ENCODE results near the gene MAPRE2.
"Not testable (repeated sequence)": the region's sequence is repeated elsewhere in the genome, so short reads cannot be mapped to it uniquely, and the experiment has no call there.

Gene MAPRE2

DNA sequence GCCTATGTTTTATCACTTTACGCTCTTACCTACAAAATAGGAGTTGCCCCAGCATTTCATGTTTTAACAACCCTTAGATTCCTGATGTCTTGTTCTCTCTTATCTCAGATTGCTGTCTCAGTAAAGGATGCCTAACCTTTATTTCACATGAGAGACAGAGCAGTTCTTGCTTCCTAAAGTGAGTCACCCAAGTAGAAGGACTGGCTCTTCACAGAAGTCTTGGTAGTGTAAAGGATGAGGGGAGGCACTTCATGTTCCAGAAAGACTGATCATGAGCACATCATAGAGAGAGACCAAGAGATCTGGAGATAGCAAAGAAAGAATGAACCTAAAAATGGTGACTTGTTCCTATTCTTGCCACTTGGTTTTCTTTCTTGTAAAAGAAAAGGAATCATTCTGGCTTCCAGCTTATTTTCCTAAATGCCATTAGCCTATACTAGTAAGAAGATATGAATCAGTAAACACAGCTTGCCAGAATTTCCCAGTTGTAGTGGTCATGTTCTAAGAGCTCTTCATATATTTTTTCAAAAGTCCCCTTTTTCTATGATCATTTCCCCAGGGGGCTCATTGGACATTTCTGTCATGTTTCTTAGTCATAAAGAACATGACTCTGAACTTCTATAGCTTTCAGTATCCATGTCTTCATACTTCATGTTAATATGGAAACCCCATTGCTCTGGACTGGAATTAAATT is 54.9 kb downstream of the MAPRE2 start:
- no peak for DNase-seq

DNA sequence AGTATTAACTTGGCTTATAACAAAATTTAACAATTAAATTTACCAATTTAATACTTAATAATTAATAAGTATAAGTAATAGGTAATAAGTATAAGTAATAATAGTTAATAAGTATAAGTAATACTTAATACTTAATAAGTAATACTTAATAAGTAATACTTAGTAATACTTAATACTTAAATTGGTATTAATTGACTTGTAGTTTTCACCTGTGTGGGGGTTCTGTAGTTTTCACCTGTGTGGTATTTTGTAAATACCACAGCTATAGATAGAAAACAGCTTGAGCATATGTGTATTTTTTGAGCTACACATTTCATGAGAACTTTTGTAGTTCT is 55.4 kb downstream of the MAPRE2 start:
- DNase-seq: no peak

DNA sequence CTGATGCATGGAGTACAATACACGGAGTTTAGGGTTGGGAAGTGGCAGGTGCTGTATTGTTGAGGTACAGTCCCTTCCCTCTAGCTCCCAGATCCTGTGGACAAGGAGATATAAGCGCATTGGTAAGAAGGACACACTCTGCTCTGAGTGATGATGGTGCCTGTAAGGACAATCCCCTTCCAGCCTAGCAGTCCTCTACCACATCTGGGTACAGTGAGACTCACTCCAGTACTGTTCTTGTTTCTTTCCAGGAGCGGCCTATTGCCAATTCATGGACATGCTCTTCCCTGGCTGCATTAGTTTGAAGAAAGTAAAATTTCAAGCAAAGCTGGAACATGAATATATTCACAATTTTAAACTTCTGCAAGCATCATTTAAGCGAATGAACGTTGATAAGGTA is 56.0 kb downstream of the MAPRE2 start:
- DNase-seq: no peak

DNA sequence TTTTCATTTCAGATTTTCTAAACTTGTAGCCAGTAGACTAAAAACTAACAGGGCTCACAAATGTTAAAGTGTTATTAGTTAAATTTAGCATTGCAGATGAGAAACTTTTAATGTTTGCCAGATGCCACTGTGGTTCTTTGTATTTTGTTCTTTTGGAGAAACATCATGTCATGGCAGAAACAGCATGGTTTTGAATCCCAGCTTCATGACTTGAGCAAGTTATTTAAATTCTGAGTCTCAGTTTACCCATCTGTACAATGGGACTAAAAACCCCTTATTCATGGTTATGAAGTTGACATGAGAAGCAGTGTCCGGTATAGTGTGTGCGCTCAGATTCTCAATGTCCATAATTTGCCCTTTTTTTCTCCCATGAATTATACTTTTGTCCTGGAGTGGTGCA is 56.5 kb downstream of the MAPRE2 start:
- no peak for DNase-seq

DNA sequence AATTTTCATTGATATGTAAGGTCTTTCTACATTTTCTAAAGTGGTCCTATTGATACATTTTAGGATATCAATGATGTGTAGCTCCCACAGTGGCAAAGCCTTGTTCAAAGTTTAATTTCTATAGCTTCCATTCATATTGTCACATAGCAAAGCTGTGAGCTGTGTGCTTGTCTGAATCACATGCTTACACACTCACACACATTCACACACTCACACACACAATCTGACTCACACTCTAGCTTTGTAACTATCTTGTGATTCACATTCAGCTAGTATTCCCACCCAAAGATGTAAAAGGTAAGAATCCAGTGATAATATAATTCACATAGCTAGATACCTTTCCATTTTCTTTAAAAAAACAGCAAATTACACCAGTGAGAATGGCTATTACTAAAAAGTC is 58.7 kb downstream of the MAPRE2 start:
- no peak for DNase-seq

DNA sequence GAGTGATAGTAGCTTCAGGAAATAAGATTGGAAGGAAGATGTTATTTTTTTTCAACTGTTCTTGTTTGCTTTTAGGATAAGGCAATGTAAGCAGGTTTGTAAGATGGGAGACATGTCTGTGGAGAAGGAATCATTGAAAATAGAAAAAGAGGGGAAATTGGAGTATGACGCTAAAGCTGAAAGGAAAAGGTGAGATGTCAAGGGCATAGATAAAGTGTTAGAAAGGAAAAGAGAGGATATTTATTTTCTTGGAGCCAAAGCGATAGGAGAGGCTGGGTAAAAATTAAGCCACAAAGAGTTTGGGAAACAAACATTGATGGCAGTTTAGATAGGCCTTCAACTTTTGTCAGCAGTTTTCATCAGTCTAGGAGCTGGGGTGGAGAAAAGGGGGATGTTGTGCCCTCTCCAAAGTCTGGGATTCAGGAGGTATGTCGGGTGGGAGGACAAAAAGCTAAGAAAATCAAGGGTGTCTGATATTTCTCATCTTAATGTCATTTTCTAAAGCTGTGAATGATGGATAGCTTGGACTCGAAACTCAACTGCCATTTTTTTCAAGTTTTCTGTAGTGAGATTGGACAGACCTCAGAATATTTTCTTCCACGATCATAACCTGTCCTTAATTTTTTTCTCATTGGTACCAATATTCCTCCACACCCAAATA is 63.3 kb downstream of the MAPRE2 start:
- no peak for DNase-seq

DNA sequence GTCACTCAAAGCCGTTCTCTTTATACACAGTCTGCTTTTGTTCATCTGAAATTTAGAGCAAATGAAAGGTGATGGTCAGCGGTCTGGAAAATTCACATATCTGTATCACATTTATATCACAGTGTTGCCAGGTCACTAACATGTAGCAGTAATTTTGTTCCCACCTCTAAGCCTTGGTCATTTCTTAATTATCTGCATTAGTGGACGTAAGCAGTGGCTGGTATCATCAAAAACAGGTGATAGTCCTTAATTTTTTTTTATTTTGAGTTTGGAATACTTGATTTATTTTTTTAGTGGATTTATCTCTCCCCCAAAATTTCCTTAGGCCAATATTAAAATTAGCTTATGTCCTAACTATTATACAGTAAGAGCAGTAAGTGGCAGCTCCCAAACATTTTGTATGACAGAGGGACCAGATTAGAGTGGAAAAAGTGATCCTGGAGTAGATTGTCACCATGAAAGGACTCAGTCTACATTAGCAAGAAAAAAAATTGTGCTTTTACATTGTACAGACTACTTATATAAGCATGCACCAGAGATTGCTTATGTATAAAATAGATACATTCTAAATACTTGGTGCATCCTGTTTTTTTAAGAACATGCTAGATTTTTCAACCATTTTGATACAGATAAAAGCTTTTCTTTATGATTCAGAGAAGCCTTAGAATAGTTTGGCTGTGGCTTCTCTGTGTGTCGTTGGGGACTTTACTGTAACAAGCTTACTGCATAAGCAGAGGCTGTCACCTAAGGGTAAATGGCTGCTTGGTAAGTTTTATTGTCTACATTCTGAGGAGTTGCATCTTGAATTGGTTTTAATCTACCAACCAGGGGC is 65.0 kb downstream of the MAPRE2 start:
- no peak for DNase-seq

DNA sequence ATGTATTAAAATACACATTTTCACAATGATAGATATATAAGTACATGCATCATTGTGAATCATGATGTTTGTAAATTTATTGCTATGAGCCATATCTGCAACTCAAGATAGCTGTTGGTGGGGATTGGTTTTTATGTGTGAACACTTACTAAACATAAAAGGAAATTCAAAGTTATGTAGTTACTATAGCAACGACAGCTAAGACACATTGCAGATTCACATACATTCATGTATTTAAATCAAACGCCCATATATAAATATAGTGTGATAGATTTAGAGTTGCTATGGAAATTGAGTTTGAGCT is 65.6 kb downstream of the MAPRE2 start:
- DNase-seq: no peak

DNA sequence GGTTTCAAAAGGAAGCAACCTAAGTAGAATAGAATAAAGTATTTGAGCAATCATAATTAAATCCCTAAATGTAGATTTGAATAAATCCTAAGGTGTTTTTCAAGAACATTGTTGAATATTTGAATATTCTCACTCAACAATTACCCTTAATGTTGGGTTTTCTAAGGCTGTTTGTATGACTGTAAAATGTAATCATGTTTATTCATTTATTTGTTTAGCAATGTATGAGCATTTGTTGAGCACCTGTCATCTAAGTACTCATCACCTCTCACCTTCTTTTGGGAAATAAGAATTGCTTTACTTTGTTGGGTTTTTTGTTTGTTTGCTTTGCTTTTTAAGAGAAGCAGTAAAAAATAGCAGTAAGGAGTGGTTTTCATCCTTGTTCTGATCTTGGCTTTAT is 66.0 kb downstream of the MAPRE2 start:
- DNase-seq: no peak

DNA sequence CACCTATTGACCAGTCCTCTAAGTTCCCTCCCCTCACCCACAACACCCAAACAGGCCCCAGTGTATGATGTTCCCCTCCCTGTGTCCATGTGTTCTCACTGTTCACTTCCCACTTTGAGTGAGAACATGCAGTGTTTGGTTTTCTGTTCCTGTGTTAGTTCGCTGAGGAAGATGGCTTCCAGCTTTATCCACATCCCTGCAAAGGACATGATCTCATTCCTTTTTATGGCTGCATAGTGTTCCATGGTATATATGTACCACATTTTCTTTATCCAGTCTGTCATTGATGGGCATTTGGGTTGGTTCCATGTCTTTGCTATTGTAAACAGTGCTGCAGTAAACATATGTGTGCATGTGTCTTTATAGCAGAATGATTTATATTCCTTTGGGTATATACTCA is 66.9 kb downstream of the MAPRE2 start:
- DNase-seq: not testable (repeated sequence)

DNA sequence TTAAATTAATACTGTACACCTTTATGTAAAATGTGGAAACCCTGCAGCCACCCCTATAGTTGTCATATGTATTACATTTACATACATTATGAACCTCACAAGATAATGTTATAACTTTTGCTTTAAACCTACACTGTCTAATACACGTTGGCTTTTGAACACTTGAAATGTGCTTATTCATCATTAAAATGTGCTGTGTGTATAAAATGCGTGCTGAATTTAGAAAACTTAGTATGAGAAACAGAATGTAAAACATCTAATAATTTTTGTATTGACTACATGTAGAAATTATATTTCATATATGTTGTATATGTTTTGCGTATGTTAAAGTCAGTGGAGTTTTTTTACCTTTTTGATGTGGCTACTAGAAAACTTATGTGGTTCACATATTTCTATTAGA is 68.8 kb downstream of the MAPRE2 start:
- no peak for DNase-seq

DNA sequence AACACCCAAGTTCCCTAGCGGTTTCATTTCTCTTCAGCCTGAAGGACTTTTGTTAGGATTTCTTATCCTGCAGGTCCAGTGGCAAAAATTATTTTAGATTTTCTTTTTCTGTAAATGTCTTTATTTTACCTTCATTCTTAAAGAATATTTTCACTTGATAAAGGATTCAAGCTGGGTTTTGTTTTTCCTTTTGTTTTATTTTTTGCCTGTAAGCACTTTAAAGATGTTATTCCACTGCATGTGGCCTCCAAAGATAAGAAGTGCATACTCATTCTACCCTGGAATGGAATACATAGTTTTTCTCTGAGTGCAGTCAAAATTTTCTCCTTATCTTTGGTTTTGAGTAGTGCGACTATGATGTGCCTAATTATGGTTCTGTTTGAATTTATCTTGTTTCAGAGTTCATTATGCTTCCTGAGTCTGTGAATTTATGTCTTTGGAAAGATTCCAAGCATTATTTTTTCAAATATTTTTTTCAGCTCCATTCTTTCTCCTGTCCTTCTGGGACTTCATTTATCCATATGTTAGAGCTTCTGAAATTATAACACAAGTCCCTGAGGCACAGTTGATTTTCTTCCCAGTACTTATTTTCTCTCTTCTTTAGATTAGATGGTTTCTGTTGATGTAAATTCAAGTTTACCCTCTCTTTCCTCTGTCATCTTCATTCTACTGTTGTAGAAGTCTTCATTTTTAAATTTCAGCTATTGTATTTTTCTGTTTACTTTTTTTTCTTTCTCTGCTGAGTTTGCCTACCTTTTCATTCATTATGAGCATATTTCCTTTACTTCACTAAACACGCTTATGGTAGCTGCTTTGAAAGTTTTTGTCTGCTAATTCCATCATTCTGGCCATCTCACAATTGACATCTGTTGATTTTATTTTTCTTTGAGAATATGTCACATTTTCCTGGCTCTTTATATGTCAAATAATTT is 69.6 kb downstream of the MAPRE2 start:
- no peak for DNase-seq

DNA sequence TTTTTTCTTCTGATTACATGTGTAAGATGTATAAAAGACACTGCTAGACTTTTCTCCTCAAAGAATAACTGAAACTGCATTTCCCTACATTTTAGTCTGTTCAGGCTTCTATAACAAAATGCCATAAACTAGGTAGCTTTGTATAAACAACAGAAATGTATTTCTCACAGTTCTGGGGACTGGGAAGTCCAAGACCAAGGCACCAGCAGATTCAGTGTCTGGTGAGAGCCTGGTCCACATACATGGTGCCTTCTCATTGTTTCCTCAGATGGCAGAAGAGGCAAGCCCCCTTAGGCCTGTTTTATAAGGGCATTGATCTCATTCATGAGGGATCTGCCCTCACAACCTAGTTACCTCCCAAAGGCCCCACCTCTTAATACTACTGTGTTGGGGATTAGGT is 71.5 kb downstream of the MAPRE2 start:
- no peak for DNase-seq

DNA sequence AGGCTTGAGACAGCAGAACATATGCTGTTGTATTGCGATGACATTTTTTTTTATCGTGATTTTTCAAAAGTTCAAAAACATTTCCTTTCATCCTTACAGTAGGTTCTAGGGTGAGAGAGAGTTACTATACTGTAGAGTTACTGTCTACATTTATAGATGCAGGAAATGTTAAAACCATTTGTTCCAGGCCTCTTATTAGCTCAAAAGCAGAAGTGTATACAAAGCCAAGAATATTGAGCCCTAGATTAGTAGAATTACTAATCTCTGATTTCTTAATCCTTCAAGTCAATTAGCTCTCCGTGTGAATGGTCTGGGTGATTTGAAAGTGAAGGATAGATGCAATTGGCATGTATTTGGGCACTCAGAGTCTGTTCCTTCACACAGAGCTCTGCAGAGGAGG is 73.1 kb downstream of the MAPRE2 start:
- DNase-seq: no peak

DNA sequence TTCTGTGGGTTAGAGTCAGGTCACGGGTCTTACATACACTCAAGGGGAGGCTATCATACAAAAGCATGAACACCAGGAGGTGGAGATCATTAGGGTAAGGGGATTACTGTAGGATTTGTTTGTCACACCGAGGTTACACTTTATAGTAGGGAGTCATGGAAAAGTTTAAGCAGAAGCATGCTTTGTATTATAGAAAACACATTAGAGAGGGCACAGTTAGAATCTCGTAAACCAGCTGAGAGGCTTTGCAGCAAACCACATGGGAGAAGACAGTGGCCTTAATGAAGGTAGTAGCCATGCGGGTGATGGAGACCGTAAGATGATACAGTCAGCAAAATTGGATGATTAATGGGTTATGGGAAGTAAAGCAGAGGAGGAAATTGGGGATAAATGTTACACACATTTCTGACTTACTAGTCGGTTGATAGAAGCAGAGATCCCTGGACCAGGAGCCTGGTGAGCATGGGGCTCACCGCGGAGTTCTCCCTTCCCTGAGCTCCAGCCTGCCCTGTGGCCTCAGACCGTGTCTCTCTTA is 75.6 kb downstream of the MAPRE2 start:
- DNase-seq: no peak

DNA sequence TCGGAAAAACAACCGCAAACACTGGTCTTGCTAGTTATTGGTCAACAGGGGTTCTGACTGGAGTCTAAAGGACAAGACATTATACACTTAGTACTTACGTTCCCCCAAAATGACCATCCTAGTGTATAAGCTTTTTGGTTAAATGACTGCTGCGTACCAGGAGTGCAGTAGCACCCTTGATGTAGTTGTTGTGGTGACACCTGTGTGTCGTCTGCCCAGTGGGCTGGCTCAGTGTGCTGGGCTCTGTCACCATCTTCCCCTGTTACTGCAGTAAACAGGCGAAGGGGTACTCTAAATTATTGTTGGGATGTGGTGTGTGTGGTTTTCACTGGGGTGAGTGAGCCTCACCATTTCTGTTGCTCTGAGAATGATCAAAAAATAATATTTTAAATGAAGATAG is 76.2 kb downstream of the MAPRE2 start:
- no peak for DNase-seq

DNA sequence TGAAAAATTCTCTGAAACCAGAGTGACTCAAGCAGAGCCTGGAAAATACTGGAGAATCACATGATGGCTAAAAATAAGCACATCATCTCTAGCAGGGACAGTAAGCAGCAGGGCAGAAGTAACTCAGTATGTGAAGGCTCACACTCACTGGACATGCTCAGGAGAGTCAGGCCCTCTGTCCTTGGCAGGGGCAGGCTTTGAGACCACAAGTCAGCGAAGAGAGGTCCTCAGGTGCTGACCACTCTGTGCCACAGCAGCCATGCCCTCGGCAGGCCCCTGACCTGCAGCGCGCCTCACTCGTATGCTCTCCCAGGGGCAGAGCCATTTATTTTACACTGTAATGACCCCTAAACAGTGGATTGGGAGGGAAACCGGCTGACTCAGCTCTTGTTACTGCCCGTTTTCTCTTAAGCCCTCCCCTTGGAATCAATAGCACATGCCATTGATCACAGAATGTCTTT is 76.8 kb downstream of the MAPRE2 start:
- no peak for DNase-seq

DNA sequence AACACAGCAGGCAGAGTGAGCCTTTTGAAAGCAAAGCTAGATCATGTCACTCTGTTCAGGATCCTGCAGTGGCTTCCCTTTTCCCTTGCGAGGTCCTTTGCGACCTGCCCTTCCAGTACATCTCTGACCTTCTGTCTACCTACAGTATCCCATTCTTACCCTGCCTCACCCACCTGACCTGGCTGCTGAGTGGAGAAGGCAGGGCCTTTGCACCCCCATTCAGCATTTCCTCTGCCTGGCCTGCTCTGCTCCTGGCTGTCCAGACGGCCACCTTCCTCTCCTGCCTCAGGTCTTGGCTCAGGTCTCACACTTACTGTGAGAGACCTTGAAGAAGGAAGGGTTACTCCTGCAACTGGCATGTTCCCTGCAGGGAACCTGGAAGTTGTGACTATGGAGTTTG is 77.4 kb downstream of the MAPRE2 start:
- no peak for DNase-seq

DNA sequence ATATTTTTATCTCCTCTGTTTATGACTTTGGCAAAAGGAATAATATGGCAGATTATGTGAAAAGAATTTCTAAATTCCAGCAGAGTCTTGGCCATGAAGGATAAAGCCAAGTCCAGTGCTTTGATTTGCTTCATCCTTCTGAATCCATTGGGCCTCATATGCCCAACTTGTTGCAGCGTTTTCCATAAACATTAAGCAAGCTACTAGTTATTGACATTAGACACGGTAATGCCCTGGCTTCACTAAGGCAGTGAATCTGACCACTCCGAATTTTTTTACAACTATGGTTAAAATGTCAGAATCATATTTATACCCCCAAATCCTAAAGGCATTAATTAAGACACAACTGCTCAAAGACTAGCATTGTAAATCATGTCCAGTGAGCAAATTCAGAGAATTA is 79.8 kb downstream of the MAPRE2 start:
- no peak for DNase-seq

DNA sequence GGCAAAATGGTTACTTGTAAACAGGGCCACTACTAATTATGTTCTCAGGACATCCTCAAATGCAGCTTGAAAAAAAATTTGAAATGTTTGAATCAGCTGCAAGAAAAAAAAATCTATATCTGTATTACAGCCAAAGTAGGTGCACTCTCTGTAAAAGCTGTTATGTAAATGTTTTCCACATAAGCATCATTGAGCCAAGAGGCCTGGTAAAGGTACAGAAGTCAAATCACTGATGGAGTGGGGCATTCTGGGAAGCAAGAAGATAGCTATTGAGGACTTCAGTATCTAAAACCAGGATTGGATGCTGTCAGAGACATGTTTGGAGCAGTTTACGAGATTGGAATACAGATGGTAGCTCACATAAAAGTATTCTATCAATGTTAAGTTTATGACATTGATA is 80.3 kb downstream of the MAPRE2 start:
- DNase-seq: no peak

DNA sequence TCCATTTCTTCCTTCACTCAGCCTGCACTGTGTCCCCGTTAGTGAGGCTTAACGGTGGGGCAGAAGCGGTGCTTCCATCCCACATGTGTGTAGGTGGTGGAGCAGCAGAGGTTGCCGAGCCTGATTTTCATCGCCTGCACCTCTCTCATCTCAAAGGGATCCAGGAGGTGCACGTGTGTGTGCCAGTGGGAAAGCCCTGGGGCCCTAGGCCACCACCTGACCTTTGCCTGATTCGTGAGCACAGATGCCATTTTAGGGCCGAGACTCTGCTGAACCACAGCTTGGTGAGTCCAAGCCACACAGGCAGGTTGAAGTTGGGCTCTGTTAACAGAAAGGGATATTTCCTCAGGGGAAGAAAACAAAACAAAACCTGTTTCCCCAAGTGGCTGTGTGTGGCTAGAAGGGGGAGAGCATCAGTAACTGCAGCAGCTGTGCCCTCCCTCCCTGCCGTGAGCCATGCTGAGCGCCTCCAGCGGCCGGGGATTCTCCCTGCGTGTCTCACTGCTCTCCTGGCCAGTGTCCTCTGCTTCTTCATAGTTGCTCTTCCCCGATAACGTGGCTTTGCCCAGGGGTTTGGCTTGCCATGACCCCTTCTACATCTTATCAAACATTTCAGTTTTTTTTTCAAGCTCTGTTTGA is 81.5 kb downstream of the MAPRE2 start:
- DNase-seq: no peak

DNA sequence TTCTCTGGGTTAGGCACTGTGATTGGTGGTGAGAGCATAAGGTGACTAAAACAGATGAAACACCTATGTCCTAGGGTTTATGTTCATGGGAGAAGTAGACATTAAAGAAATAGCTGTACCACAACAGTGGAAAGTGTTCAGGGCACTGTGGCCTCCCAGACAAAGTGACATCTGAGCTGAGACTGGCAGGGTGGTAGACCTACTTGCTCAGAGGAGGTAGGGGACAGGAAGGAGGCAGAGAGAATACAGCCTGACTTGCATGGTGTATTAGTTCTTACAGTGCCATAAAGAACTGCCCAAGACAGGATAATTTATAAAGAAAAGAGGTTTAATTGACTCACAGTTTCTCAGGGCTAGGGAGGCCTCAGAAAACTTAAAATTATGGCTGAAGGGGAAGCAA is 82.6 kb downstream of the MAPRE2 start:
- DNase-seq: no peak

All from activated CD4-positive, alpha-beta T cell treated with anti-CD3 and anti-CD28 coated beads for 1 hour (primary cell).